ENCODE measurements around the gene DRGX. TPM values are rescaled to one million over a fixed set of nuclear protein-coding genes. Genes with fewer than 3 reads are reported as not detected.

The DRGX gene
- total RNA-seq, 4 donors from 2014 or later = not detected

GRCh38 chr10:49370326-49371100 lies 25.4 kb downstream of the DRGX start:
- peaks cover 0 to 1% (median 0%) of the 10 kb centered on the region in 4 donors for H3K4me1 ChIP-seq
- no peak for DNase-seq (ENCODE audit: extremely low spot score)
- peaks cover 0 to 27% (median 0%) of the 10 kb centered on the region in 4 donors for H3K27me3 ChIP-seq
- no peak overlapping the region for H3K4me3 ChIP-seq
- intact Hi-C loops (cut with DNase I) = no loop called here
- WGBS = 80% methylated on average over 8 of the region's 8 CpGs
- H3K36me3 ChIP-seq = no peaks in the 10 kb centered on the region
- no peak for TF ChIP-seq POLR2AphosphoS5 (IDR thresholded peaks at IDR 0.05)
- no peak for TF ChIP-seq CTCF (IDR thresholded peaks at IDR 0.05)
- no peak for TF ChIP-seq EP300 (IDR thresholded peaks at IDR 0.05)
- TF ChIP-seq POLR2A (IDR thresholded peaks at IDR 0.05; ENCODE audit: low read depth) = no peak
- no peak overlapping the region for H3K27ac ChIP-seq (replicated peaks in 1 of 4)
- H3K9me3 ChIP-seq = no peaks in the 10 kb centered on the region

GRCh38 chr10:49369216-49370162 lies 26.4 kb downstream of the DRGX start:
- H3K27ac ChIP-seq (replicated peaks in 1 of 4) = no peak overlapping the region
- intact Hi-C loops (cut with DNase I) = no loop called here
- DNase-seq (ENCODE audit: extremely low spot score) = no peak
- H3K4me3 ChIP-seq = no peak overlapping the region
- no peaks in the 10 kb centered on the region for H3K9me3 ChIP-seq
- H3K4me1 ChIP-seq = no peaks in the 10 kb centered on the region
- no peaks in the 10 kb centered on the region for H3K36me3 ChIP-seq
- TF ChIP-seq POLR2A (IDR thresholded peaks at IDR 0.05; ENCODE audit: low read depth) (no peak), CTCF (IDR thresholded peaks at IDR 0.05) (no peak), POLR2AphosphoS5 (IDR thresholded peaks at IDR 0.05) (no peak), EP300 (IDR thresholded peaks at IDR 0.05) (no peak)
- H3K27me3 ChIP-seq = peaks cover 0 to 27% (median 0%) of the 10 kb centered on the region in 4 donors
- WGBS = 72% methylated on average over 14 of the region's 14 CpGs

- no peak overlapping the region for H3K27ac ChIP-seq (replicated peaks in 1 of 4)
- H3K9me3 ChIP-seq = no peaks in the 10 kb centered on the region
- H3K27me3 ChIP-seq = peaks cover 0 to 27% (median 0%) of the 10 kb centered on the region in 4 donors
- no peak for TF ChIP-seq EP300 (IDR thresholded peaks at IDR 0.05)
- TF ChIP-seq POLR2A (IDR thresholded peaks at IDR 0.05; ENCODE audit: low read depth) = no peak
- no peak for DNase-seq (ENCODE audit: extremely low spot score)
- H3K4me3 ChIP-seq = no peak overlapping the region
- WGBS = no CpG with 5 or more reads among the region's 4 CpGs
- H3K4me1 ChIP-seq = no peaks in the 10 kb centered on the region
- H3K36me3 ChIP-seq = no peaks in the 10 kb centered on the region
- intact Hi-C loops (cut with DNase I) = no loop called here
Observed at GRCh38 chr10:49368256-49368655, 27.6 kb downstream of the DRGX start.

DNA sequence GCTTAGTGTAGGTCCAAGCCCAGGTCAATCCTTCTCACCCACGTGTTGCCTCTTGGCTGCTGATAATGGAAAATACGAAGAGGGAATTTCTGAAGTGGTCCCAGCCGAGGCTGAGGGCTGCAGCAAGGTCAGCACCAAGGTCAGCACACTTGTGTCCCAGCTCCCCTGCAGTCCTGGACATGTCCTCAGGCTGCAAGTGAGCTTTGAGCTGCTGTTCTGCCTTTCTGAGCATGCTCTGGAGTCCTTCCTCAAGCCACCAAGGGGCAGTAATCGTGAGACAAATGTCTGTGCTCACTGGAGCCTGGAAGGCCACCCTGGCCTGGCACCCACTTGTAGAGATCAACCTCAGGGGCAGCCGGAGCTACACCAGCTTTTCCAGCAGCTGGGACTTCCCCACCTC lies 28.3 kb downstream of the DRGX start:
- 33% methylated on average over 5 of the region's 5 CpGs for WGBS
- H3K4me1 ChIP-seq = no peaks in the 10 kb centered on the region
- no peaks in the 10 kb centered on the region for H3K9me3 ChIP-seq
- no peaks in the 10 kb centered on the region for H3K36me3 ChIP-seq
- DNase-seq (ENCODE audit: extremely low spot score) = no peak
- no peak overlapping the region for H3K4me3 ChIP-seq
- H3K27me3 ChIP-seq = peaks cover 0 to 27% (median 0%) of the 10 kb centered on the region in 4 donors
- H3K27ac ChIP-seq (replicated peaks in 1 of 4) = no peak overlapping the region
- no peak for TF ChIP-seq EP300 (IDR thresholded peaks at IDR 0.05)
- no peak for TF ChIP-seq POLR2A (IDR thresholded peaks at IDR 0.05; ENCODE audit: low read depth)
- intact Hi-C loops (cut with DNase I) = no loop called here

DNA sequence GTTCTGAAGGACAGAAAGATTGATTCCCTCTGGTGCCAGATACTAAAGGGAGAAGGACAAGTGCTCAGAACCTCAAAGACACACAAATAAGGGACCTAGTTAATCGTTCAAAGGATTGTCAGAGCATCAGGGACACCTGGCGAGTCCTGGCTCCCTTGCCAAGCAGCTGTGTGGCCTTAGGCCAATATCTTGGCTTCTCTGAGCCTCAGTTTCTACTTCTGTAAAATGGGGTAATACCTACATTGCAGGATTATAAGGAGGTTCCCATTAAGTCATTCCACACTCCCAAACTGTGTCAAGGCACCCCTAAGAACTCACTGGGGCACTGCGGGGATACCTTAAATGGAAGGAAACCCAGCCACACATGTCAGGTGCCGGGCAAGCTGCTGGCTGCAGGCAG lies 29.4 kb downstream of the DRGX start:
- no peak for TF ChIP-seq POLR2A (IDR thresholded peaks at IDR 0.05; ENCODE audit: low read depth)
- TF ChIP-seq POLR2AphosphoS5 (IDR thresholded peaks at IDR 0.05) = no peak
- TF ChIP-seq CTCF (IDR thresholded peaks at IDR 0.05) = no peak
- TF ChIP-seq EP300 (IDR thresholded peaks at IDR 0.05) = no peak
- DNase-seq (ENCODE audit: extremely low spot score) = no peak
- intact Hi-C loops (cut with DNase I) = no loop called here
- Histone ChIP-seq H3K4me3 (no peak overlapping the region), H3K9me3 (no peaks in the 10 kb centered on the region), H3K4me1 (no peaks in the 10 kb centered on the region), H3K36me3 (no peaks in the 10 kb centered on the region), H3K27me3 (peaks cover 0 to 27% (median 0%) of the 10 kb centered on the region in 4 donors), H3K27ac (replicated peaks in 1 of 4) (no peak overlapping the region)
- 80% methylated on average over 4 of the region's 4 CpGs for WGBS

All from esophagus muscularis mucosa (tissue), 4 donors.